GM12878 (cell line): ENCODE measurements around the gene VGF. TPM values are rescaled to one million over a fixed set of nuclear protein-coding genes. Genes with fewer than 3 reads are reported as not detected.
A peak's percentile ranks its signal among the peaks of the same experiment; 100 is the strongest.

Experiments
- ATAC-seq: fragments of 200-7000 bp; cut with Tn5 transposase; 3 replicates; pipeline ENCODE4 v1.9.1; 2020; ENCODE audit warnings: mild to moderate bottlenecking, moderate library complexity
- BruUV-seq: library from RNA; stranded (reverse); fragments of 400-500 nt; replicated peaks from 2 replicates; lab custom pipeline; 2021; lab: Mats Ljungman, UMichigan
- CTCF ChIA-PET: fragments of 300-600 bp; sonication (Branson Sonifier 250); formaldehyde crosslinking; extraction: SDS; loops from one replicate; lab custom pipeline; 2021; ENCODE audit warnings: inconsistent platforms; lab: Yijun Ruan, JAX
- POLR2A ChIA-PET: fragments of 350-600 bp; formaldehyde crosslinking; extraction: SDS; loops from one replicate; lab custom pipeline; 2021; ENCODE audit warnings: inconsistent platforms; lab: Charles Lee
- RAD21 ChIA-PET: fragments of 300-600 bp; sonication (Branson Sonifier 250); formaldehyde crosslinking; loops from one replicate; lab custom pipeline; 2023; ENCODE audit warnings: antibody characterized with exemption; ENCODE audit not compliant: unreplicated experiment; lab: Charles Lee
- SMC1A ChIA-PET: fragments of 300-600 bp; sonication (Branson Sonifier 250); formaldehyde crosslinking; loops from one replicate; lab custom pipeline; 2023; ENCODE audit not compliant: unreplicated experiment, uncharacterized antibody; lab: Charles Lee
- DNase-seq: peaks from one replicate; pipeline ENCODE4 v3.0.0-alpha.2; 2011; ENCODE audit warnings: low read depth, low spot score
- FAIRE-seq: peaks from 3 replicates; lab custom pipeline; 2011; peaks lifted over from hg19 to GRCh38; lab: Jason Lieb, UNC
- H2AFZ ChIP-seq: 2 replicates; pipeline ENCODE4 v1.6.0; 2011; ENCODE audit warnings: low read depth, low read length, control low read depth; ENCODE audit not compliant: control insufficient read depth
- H3K27ac ChIP-seq: 2 replicates; pipeline ENCODE4 v1.5.1; 2011; ENCODE audit warnings: control low read depth; ENCODE audit not compliant: control insufficient read depth, insufficient read depth
- H3K27me3 ChIP-seq, 2 experiments: replicated peaks in 1 of 2; 2 replicates each; pipeline versions ENCODE4 v1.6.0 to v1.6.1; 2011; ENCODE audit warnings: low read length in 1 of 2; ENCODE audit not compliant: control insufficient read depth in 2 of 2, insufficient read depth in 2 of 2
- H3K36me3 ChIP-seq, 2 experiments: 2 replicates each; pipeline ENCODE4 v1.5.1; 2011; ENCODE audit warnings: low read length in 1 of 2; ENCODE audit not compliant: control insufficient read depth in 2 of 2, insufficient read depth in 2 of 2
- H3K4me1 ChIP-seq: 2 replicates; pipeline ENCODE4 v1.6.1; 2011; ENCODE audit warnings: mild to moderate bottlenecking, low read length, moderate library complexity, mixed read lengths; ENCODE audit not compliant: control insufficient read depth, insufficient read depth
- H3K4me2 ChIP-seq: 2 replicates; pipeline ENCODE4 v1.6.0; 2011; ENCODE audit warnings: control low read depth; ENCODE audit not compliant: control insufficient read depth, insufficient read depth
- H3K4me3 ChIP-seq: fragments of 200-600 bp; sonication (generic); 2 replicates; pipeline ENCODE4 v1.5.1; 2016
- H3K79me2 ChIP-seq: 2 replicates; pipeline ENCODE4 v1.6.0; 2011; ENCODE audit warnings: low read length; ENCODE audit not compliant: control insufficient read depth, insufficient read depth
- H3K9ac ChIP-seq: 2 replicates; pipeline ENCODE4 v1.8.0; 2011; ENCODE audit warnings: low read length, control low read depth, mixed read lengths; ENCODE audit not compliant: control insufficient read depth, insufficient read depth
- H3K9me3 ChIP-seq: replicated peaks from 3 replicates; pipeline ENCODE4 v1.5.1; 2011; ENCODE audit warnings: mild to moderate bottlenecking, low read length; ENCODE audit not compliant: control insufficient read depth, insufficient read depth
- H4K20me1 ChIP-seq: 2 replicates; pipeline ENCODE4 v1.6.0; 2011; ENCODE audit not compliant: control insufficient read depth, insufficient read depth
- NR2F1 ChIP-seq: fragments of 450-650 bp; conservative IDR thresholded peaks from 2 replicates; pipeline ENCODE4 v1.6.1; 2017; ENCODE audit warnings: mild to moderate bottlenecking
- PKNOX1 ChIP-seq: fragments of 450-650 bp; IDR thresholded peaks from 2 replicates; pipeline ENCODE4 v1.6.1; 2016; ENCODE audit warnings: mild to moderate bottlenecking
- RBBP5 ChIP-seq: fragments of 200-600 bp; sonication (generic); conservative IDR thresholded peaks from 2 replicates; pipeline ENCODE4 v1.6.1; 2016
- STAT1 ChIP-seq: fragments of 450-650 bp; conservative IDR thresholded peaks from 2 replicates; pipeline ENCODE4 v1.6.1; 2014; ENCODE audit warnings: antibody characterized with exemption, mild to moderate bottlenecking
- WGBS: methylation state at CpG from one replicate; pipeline ENCODE4 v1.1.6; 2016; ENCODE audit warnings: low lambda C conversion rate; ENCODE audit not compliant: insufficient replicate concordance, insufficient coverage; ENCODE audit errors: missing lambda C conversion rate; 5-methylcytosine and 5-hydroxymethylcytosine counted together
- in situ Hi-C: fragments of 300-500 bp; cut with MboI; formaldehyde crosslinking; loops from 9 replicates; pipeline ENCODE4 v1.14.3; 2018; ENCODE audit warnings: mixed read lengths
- intact Hi-C: fragments of 100-400 bp; cut with micrococcal nuclease; formaldehyde crosslinking; loops from one replicate; pipeline ENCODE4 v1.14.2; 2022; ENCODE audit not compliant: unreplicated experiment
- polyA plus RNA-seq, 11 experiments: library from polyadenylated mRNA; depleted of rRNA in 4 of 11; unstranded in 6 of 11; stranded (reverse) in 5 of 11; fragments of >200 nt; fragmentation: Nextera tagmentation in 4 of 11; fragmentation: Illumina TruSeq in 1 of 11; extraction: Ambion mirVana in 4 of 11; extraction: Trizol in 1 of 11; gene quantifications; 1 replicate in 1 of 11; 2 replicates in 10 of 11; pipeline versions ENCODE4 v1.2.1 to v1.2.3, GENCODE V29; 2011 to 2016; ENCODE audit warnings: inconsistent platforms in 2 of 11, missing spikeins in 2 of 11, low read depth in 1 of 11
- total RNA-seq, 4 experiments: library from RNA; depleted of rRNA in 3 of 4; stranded (reverse); fragments of >200 nt in 3 of 4; fragmentation: Illumina TruSeq in 1 of 4; extraction: Trizol in 1 of 4; gene quantifications; 2 replicates each; pipeline versions ENCODE4 v1.2.1 to v1.2.3, GENCODE V29; 2013 to 2021

VGF gene
- total and polyA plus RNA-seq, 10 of the 15 experiments (the other 5 are each of a cell fraction or from before 2014, with no cell fraction given), result 0.09 to 0.25 (median 0.17) TPM; not detected in 6

DNA sequence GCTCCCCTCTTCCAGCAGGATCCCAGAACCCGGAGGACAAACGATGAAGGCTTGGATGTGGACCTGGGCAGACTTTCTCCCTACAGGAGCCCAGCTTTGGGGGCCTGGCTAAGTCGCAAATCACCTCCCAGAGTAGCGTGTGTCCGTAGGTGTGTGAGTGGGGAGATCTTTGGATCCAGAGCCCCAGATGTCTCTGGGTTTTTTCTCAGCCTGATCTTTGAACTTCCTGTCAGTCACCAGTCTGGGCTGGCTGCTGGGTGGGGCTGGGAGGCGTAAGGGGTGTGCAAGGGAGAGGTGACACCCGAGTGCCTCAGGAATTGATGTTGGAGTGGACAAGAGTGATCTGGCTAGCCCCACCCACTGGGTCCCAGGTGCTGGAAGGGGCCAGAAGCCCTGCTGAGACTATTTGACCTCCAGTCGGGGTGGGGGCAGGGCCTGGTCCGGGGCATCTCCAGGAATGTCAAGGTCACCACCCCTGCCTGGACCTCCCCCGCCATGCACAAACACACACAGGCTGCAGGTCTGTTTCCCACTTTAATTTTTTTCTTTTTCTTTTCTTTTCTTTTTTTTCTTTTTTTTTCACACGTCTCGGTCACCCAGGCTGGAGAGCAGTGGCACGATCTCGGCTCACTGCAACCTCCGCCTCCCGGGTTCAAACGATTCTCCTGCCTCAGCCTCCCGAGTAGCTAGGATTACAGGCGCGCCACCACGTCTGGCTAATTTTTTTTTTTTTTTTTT lies 35.7 kb upstream of the VGF start, which contains the start of gene MOGAT3:
TSS of gene MOGAT3 (minus strand) at position 175 of the 738 bp plus-strand sequence. CDS start 182 bp downstream, outside the sequence.
- POLR2A ChIA-PET, result interaction anchor here (0.6 kb wide), 1 partner anchor 120 kb away, joined by 4 read pairs; the partner anchor contains the start of gene IFT22
- peak; percentile 55 for ATAC-seq

More for the DNA sequence above, 35.7 kb upstream of the VGF start, which contains the start of gene MOGAT3:
- intact Hi-C loops, result no loop called here
- FAIRE-seq, result no peak
- ChIA-PET SMC1A (interaction anchor here (0.6 to 1.2 kb wide), 4 partner anchors 17 to 82 kb away, joined by 3 to 4 read pairs (median 4); partner anchors contain the start of genes PLOD3 and ZNHIT1), CTCF (interaction anchor here (0.8 to 1.3 kb wide), 4 partner anchors 9 to 122 kb away, joined by 3 to 7 read pairs (median 3); no protein-coding TSS in a partner anchor), RAD21 (interaction anchor here (0.6 to 1.9 kb wide), 2 partner anchors 82 to 1260 kb away, joined by 3 to 5 read pairs; no protein-coding TSS in a partner anchor)
- H3K4me3 ChIP-seq, result no peak within 1 kb of the TSS
- H3K9me3 ChIP-seq, result no peaks in the 10 kb centered on the region
- H3K27me3 ChIP-seq, result peaks cover 0 to 9% of the 10 kb centered on the region in 2 experiments; a peak in 2 of 4 replicates
- H3K4me2 ChIP-seq, result no peak within 1 kb of the TSS
- WGBS, result 27% methylated on average over 20 of the region's 21 CpGs
- H3K36me3 ChIP-seq, result no peaks in the 10 kb centered on the region
- no peaks in the 10 kb centered on the region; the same call in 1 of the 2 replicates for H3K4me1 ChIP-seq
- TF ChIP-seq RBBP5, result no peak
- TF ChIP-seq NR2F1, result 0 out of 2 replicates have a peak, but pooled peaks have one; percentile 16
- TF ChIP-seq PKNOX1, result peak; percentile 67
- TF ChIP-seq STAT1, result no peak
- H2AFZ ChIP-seq, result no peak within 1 kb of the TSS
- DNase-seq, result no peak
- H4K20me1 ChIP-seq, result no peaks in the 10 kb centered on the region
- H3K27ac ChIP-seq, result no peak within 1 kb of the TSS
- H3K9ac ChIP-seq, result no peak within 1 kb of the TSS
- no peaks in the 10 kb centered on the region for H3K79me2 ChIP-seq
- BruUV-seq, result no TSS peak
- in situ Hi-C loops, result no loop called here
